B cell (primary cell): Measurements from ENCODE around the gene C2CD2L. TPM values are rescaled to one million over a fixed set of nuclear protein-coding genes. Genes with fewer than 3 reads are reported as not detected.

Experiments used
- ATAC-seq: fragments of 200-7000 bp; cut with Tn5 transposase; one replicate; pipeline ENCODE4 v1.10.0; 2021; ENCODE audit warnings: low read depth, mild to moderate bottlenecking, moderate number of reproducible peaks, moderate library complexity
- CTCF ChIA-PET: fragments of 350-600 bp; sonication (Branson Sonifier 250); formaldehyde crosslinking; loops from one replicate; lab custom pipeline; 2021; ENCODE audit warnings: antibody characterized with exemption, inconsistent platforms; lab: Charles Lee
- POLR2A ChIA-PET: fragments of 350-600 bp; sonication (Branson Sonifier 250); formaldehyde crosslinking; loops from one replicate; lab custom pipeline; 2021; ENCODE audit warnings: antibody characterized with exemption; lab: Charles Lee
- DNase-seq: peaks from one replicate; pipeline ENCODE4 v3.0.0; 2013
- H2AFZ ChIP-seq: 2 replicates; pipeline ENCODE4 v1.6.1; 2012; ENCODE audit warnings: mild to moderate bottlenecking, low read depth, low read length; ENCODE audit not compliant: insufficient read depth, poor library complexity, severe bottlenecking
- H3K27ac ChIP-seq, 2 donors: 1 replicate in 1 of 2; 2 replicates in 1 of 2; pipeline ENCODE4 v1.5.1; 2012 to 2013; ENCODE audit warnings: low read length in 2 of 2, mild to moderate bottlenecking in 2 of 2, moderate library complexity in 1 of 2
- H3K27me3 ChIP-seq, 4 experiments: fragments of 200-600 bp in 1 of 4; sonication (generic) in 1 of 4; replicated peaks in 1 of 4; 1 replicate in 2 of 4; 2 replicates in 2 of 4; pipeline versions ENCODE4 v1.6.1 to v1.7.0; 2013 to 2016; ENCODE audit warnings: low read length in 3 of 4, mild to moderate bottlenecking in 2 of 4, mixed read lengths in 1 of 4, moderate library complexity in 1 of 4; ENCODE audit not compliant: insufficient read depth in 4 of 4, control insufficient read depth in 3 of 4; ENCODE audit errors: control extremely low read depth in 1 of 4
- H3K36me3 ChIP-seq, 2 experiments: replicated peaks in 1 of 2; 1 replicate in 1 of 2; 2 replicates in 1 of 2; pipeline versions ENCODE4 v1.6.1 to v1.7.1; 2013; ENCODE audit warnings: low read length in 1 of 2; ENCODE audit not compliant: insufficient read depth in 2 of 2, control insufficient read depth in 1 of 2; ENCODE audit errors: control extremely low read depth in 1 of 2, extremely low read depth in 1 of 2
- H3K4me1 ChIP-seq, 2 donors: fragments of 200-600 bp in 1 of 2; sonication (generic) in 1 of 2; 1 replicate in 1 of 2; 2 replicates in 1 of 2; pipeline versions ENCODE4 v1.5.1 to v1.6.1; 2013 to 2017; ENCODE audit warnings: low read length in 2 of 2; ENCODE audit not compliant: control insufficient read depth in 2 of 2, insufficient read depth in 2 of 2
- H3K4me2 ChIP-seq: replicated peaks from 2 replicates; pipeline ENCODE3; 2012; ENCODE audit warnings: mild to moderate bottlenecking, low read depth, low read length; ENCODE audit not compliant: poor library complexity, severe bottlenecking
- H3K4me3 ChIP-seq, 5 experiments: fragments of 200-600 bp in 1 of 5; sonication (generic) in 1 of 5; 1 replicate in 3 of 5; 2 replicates in 2 of 5; pipeline versions ENCODE4 v1.5.1 to v1.7.0; 2011 to 2016; ENCODE audit warnings: low read length in 4 of 5, mild to moderate bottlenecking in 4 of 5, low read depth in 2 of 5, control low read depth in 1 of 5, moderate library complexity in 1 of 5; ENCODE audit not compliant: insufficient read depth in 1 of 5; ENCODE audit errors: control extremely low read depth in 1 of 5, extremely low read depth in 1 of 5
- H3K79me2 ChIP-seq: fragments of 200-600 bp; sonication (generic); one replicate; pipeline ENCODE4 v1.6.0; 2016; ENCODE audit warnings: low read length; ENCODE audit not compliant: control insufficient read depth, insufficient read depth
- H3K9ac ChIP-seq: fragments of 200-600 bp; sonication (generic); 2 replicates; pipeline ENCODE4 v1.6.1; 2017; ENCODE audit warnings: mild to moderate bottlenecking, low read length, moderate library complexity
- H3K9me3 ChIP-seq, 3 donors: one replicate each; pipeline versions ENCODE4 v1.6.1 to v1.7.1; 2013; ENCODE audit warnings: low read length in 2 of 3; ENCODE audit not compliant: control insufficient read depth in 2 of 3, insufficient read depth in 1 of 3; ENCODE audit errors: control extremely low read depth in 1 of 3
- H4K20me1 ChIP-seq: 2 replicates; pipeline ENCODE4 v1.6.0; 2012; ENCODE audit warnings: mild to moderate bottlenecking, low read length; ENCODE audit not compliant: insufficient read depth, control insufficient read depth, poor library complexity, severe bottlenecking
- H3K27ac Mint-ChIP-seq: one replicate; pipeline ENCODE4 v1.8.0; 2021; ENCODE audit warnings: mixed read lengths
- H3K27me3 Mint-ChIP-seq: one replicate; pipeline ENCODE4 v1.8.0; 2021; ENCODE audit warnings: mixed read lengths
- H3K4me1 Mint-ChIP-seq: one replicate; pipeline ENCODE4 v1.8.0; 2021; ENCODE audit warnings: mixed read lengths
- H3K4me3 Mint-ChIP-seq: one replicate; pipeline ENCODE4 v1.8.0; 2021; ENCODE audit warnings: mixed read lengths
- H3K9me3 Mint-ChIP-seq: one replicate; pipeline ENCODE4 v1.8.0; 2022; ENCODE audit warnings: mixed read lengths; ENCODE audit not compliant: insufficient read depth
- CTCF ChIP-seq: fragments of 200-600 bp; IDR thresholded peaks from one replicate; pipeline ENCODE4 v1.8.0; 2022; ENCODE audit warnings: antibody characterized with exemption, mild to moderate bottlenecking
- EZH2 ChIP-seq: IDR thresholded peaks from 2 replicates; pipeline ENCODE4 v1.6.1; 2012; ENCODE audit warnings: borderline replicate concordance, low read depth, mild to moderate bottlenecking, moderate library complexity, low read length; ENCODE audit not compliant: insufficient read depth, poor library complexity, severe bottlenecking
- WGBS: methylation state at CpG from one replicate; pipeline ENCODE4 v1.1.5; 2013; ENCODE audit warnings: missing lambda C conversion rate; ENCODE audit not compliant: insufficient coverage; 5-methylcytosine and 5-hydroxymethylcytosine counted together
- intact Hi-C: fragments of 100-400 bp; cut with micrococcal nuclease; formaldehyde crosslinking; loops from one replicate; pipeline ENCODE4 v1.10.0; 2022
- polyA plus RNA-seq: library from polyadenylated mRNA; depleted of rRNA; stranded (reverse); fragments of >200 nt; gene quantifications from 2 replicates; pipeline ENCODE4 v1.2.3, GENCODE V29; 2012
- total RNA-seq, 2 donors: library from RNA; stranded (reverse); fragments of 120-200 nt in 1 of 2; gene quantifications; 1 replicate in 1 of 2; 2 replicates in 1 of 2; pipeline versions ENCODE4 v1.2.3 to v1.2.4, GENCODE V29; 2013 to 2022

Gene C2CD2L
- total and polyA plus RNA-seq, 2 donors (not counting 1 experiment from before 2014, with no cell fraction given): 9.5 to 17.0 TPM

GRCh38 chr11:119109843-119110242 lies 2.7 kb downstream of the C2CD2L start:
- Mint-ChIP-seq H3K27me3 (no peaks in the 10 kb centered on the region), H3K4me1 (peaks cover 32% of the 10 kb centered on the region), H3K9me3 (no peaks in the 10 kb centered on the region), H3K27ac (no peak overlapping the region), H3K4me3 (no peak overlapping the region)
- WGBS: 89% methylated on average over 3 of the region's 3 CpGs
- Histone ChIP-seq H3K79me2 (peaks cover 21% of the 10 kb centered on the region), H3K36me3 (peaks cover 0 to 22% of the 10 kb centered on the region in 2 experiments), H3K27ac (no peak overlapping the region), H3K27me3 (no peaks in the 10 kb centered on the region), H3K9ac (no peak overlapping the region), H3K4me1 (peaks cover 20 to 29% of the 10 kb centered on the region in 2 donors), H3K4me2 (no peak overlapping the region), H4K20me1 (peaks cover 6% of the 10 kb centered on the region), H3K4me3 (no peak overlapping the region), H2AFZ (no peak overlapping the region), H3K9me3 (no peaks in the 10 kb centered on the region)
- ChIA-PET CTCF (interaction anchor here (0.7 to 1.7 kb wide), 6 partner anchors 8 to 225 kb away, joined by 3 to 5 read pairs (median 4); partner anchors contain the start of genes CBL and VPS11), POLR2A (interaction anchor here (1.6 kb wide), 1 partner anchor 15 kb away, joined by 6 read pairs; a partner anchor contains a TSS)
- ATAC-seq: no peak
- TF ChIP-seq EZH2 (no peak), CTCF (no peak)
- intact Hi-C loops: no loop called here
- DNase-seq: no peak

GRCh38 chr11:119110439-119110838 lies 3.3 kb downstream of the C2CD2L start:
- H3K27ac Mint-ChIP-seq: no peak overlapping the region
- 96% methylated on average over 5 of the region's 10 CpGs for WGBS
- H3K4me3 ChIP-seq: no peak overlapping the region
- H3K4me2 ChIP-seq: no peak overlapping the region
- no peaks in the 10 kb centered on the region for H3K9me3 Mint-ChIP-seq
- peaks cover 6% of the 10 kb centered on the region for H4K20me1 ChIP-seq
- TF ChIP-seq CTCF: no peak
- no peak for TF ChIP-seq EZH2
- no peaks in the 10 kb centered on the region for H3K27me3 Mint-ChIP-seq
- peaks cover 34% of the 10 kb centered on the region for H3K4me1 Mint-ChIP-seq
- peaks cover 21% of the 10 kb centered on the region for H3K79me2 ChIP-seq
- ChIA-PET POLR2A (no interaction called here), CTCF (interaction anchor here (0.7 kb wide), 1 partner anchor 226 kb away, joined by 3 read pairs; no protein-coding TSS in a partner anchor)
- DNase-seq: no peak
- no peak overlapping the region for H3K9ac ChIP-seq
- no peak overlapping the region for H3K27ac ChIP-seq
- no peak overlapping the region for H2AFZ ChIP-seq
- H3K4me1 ChIP-seq: peaks cover 20 to 32% of the 10 kb centered on the region in 2 donors
- H3K27me3 ChIP-seq: no peaks in the 10 kb centered on the region
- no peak for ATAC-seq
- intact Hi-C loops: no loop called here
- no peak overlapping the region for H3K4me3 Mint-ChIP-seq
- H3K9me3 ChIP-seq: no peaks in the 10 kb centered on the region
- H3K36me3 ChIP-seq: peaks cover 0 to 22% of the 10 kb centered on the region in 2 experiments
